Cardiac muscle cell (in vitro differentiated cells and primary cell): ENCODE results near the gene SHTN1. TPM values are rescaled to one million over a fixed set of nuclear protein-coding genes. Genes with fewer than 3 reads are reported as not detected.

Experiments used
- DNase-seq, 2 donors: peaks; one replicate each; pipeline versions ENCODE4 v3.0.0 to v3.0.0-alpha.2; 2010 to 2017; ENCODE audit warnings: low read depth in 1 of 2, low spot score in 1 of 2
- H3K27ac ChIP-seq: fragments of 200-600 bp; sonication (generic); 2 replicates; pipeline ENCODE4 v1.5.1; 2016
- H3K27me3 ChIP-seq: fragments of 200-600 bp; sonication (generic); 2 replicates; pipeline ENCODE4 v1.6.0; 2016; ENCODE audit warnings: control low read depth
- H3K36me3 ChIP-seq: fragments of 200-600 bp; sonication (generic); 2 replicates; pipeline ENCODE4 v1.5.1; 2016; ENCODE audit warnings: control low read depth
- H3K4me1 ChIP-seq: fragments of 200-600 bp; sonication (generic); 2 replicates; pipeline ENCODE4 v1.8.1; 2017; ENCODE audit warnings: low read depth, mild to moderate bottlenecking, mixed run types
- H3K4me3 ChIP-seq: fragments of 200-600 bp; sonication (generic); 2 replicates; pipeline ENCODE4 v1.5.1; 2016; ENCODE audit warnings: mild to moderate bottlenecking
- H3K9me3 ChIP-seq: fragments of 200-600 bp; sonication (generic); 2 replicates; pipeline ENCODE4 v1.5.1; 2017; ENCODE audit warnings: low read depth, mild to moderate bottlenecking, control low read depth
- polyA plus RNA-seq: library from polyadenylated mRNA; unstranded; fragments of >200 nt; fragmentation: Nextera tagmentation; extraction: Ambion mirVana; gene quantifications from 2 replicates; pipeline ENCODE4 v1.2.1, GENCODE V29; 2016
- total RNA-seq: library from RNA; depleted of rRNA; stranded (reverse); fragments of >200 nt; gene quantifications from 2 replicates; pipeline ENCODE4 v1.2.3, GENCODE V29; 2016
- TF ChIP-seq, protein P1 (sequence below): IDR thresholded peaks from 2 replicates; pipeline ENCODE4 v1.5.1; 2012; ENCODE audit warnings: low read depth, mild to moderate bottlenecking, low read length

SHTN1 gene
- total and polyA plus RNA-seq, 2 experiments from 2014 or later: 2.9 to 4.1 TPM

DNA sequence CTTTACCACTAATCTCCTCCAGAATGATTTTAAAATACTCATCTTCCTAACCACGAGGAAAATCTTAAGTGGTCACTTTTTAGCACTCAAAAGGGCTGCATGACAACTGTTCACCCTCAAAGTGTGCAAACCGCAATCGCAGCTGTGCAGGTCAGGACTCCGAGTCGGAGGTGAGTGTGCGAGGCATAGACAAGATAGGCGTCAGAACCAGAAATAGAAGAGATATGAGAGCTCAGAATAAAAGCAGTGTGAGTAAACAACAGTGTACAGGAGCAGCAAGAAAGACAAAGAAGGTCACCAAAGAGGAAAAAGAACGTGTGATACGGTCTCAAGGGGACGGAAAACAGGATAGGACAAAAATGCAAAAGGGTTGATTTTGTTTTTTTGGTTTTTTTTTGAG, 173.2 kb downstream of the SHTN1 start:
- H3K4me1 ChIP-seq: peaks cover 9% of the 10 kb centered on the region
- DNase-seq: no peak
- H3K4me3 ChIP-seq: no peak overlapping the region
- no peaks in the 10 kb centered on the region for H3K36me3 ChIP-seq
- TF ChIP-seq, protein P1, sequence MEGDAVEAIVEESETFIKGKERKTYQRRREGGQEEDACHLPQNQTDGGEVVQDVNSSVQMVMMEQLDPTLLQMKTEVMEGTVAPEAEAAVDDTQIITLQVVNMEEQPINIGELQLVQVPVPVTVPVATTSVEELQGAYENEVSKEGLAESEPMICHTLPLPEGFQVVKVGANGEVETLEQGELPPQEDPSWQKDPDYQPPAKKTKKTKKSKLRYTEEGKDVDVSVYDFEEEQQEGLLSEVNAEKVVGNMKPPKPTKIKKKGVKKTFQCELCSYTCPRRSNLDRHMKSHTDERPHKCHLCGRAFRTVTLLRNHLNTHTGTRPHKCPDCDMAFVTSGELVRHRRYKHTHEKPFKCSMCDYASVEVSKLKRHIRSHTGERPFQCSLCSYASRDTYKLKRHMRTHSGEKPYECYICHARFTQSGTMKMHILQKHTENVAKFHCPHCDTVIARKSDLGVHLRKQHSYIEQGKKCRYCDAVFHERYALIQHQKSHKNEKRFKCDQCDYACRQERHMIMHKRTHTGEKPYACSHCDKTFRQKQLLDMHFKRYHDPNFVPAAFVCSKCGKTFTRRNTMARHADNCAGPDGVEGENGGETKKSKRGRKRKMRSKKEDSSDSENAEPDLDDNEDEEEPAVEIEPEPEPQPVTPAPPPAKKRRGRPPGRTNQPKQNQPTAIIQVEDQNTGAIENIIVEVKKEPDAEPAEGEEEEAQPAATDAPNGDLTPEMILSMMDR: no peak
- peaks cover 7% of the 10 kb centered on the region for H3K27me3 ChIP-seq
- no peaks in the 10 kb centered on the region for H3K9me3 ChIP-seq
- no peak overlapping the region for H3K27ac ChIP-seq

Other genes starting within 250 kb of the SHTN1 start
- 0.35 and 0.66 TPM in 2 replicates for gene ENO4, start 155.7 kb downstream of the SHTN1 start, total RNA-seq
- 0.44 TPM in 1 of 2 replicates, not detected in the other for gene ENO4, start 155.7 kb downstream of the SHTN1 start, polyA plus RNA-seq
- not detected in 2 replicates for gene VAX1, start 133.1 kb upstream of the SHTN1 start, total RNA-seq
- gene VAX1, start 133.1 kb upstream of the SHTN1 start, polyA plus RNA-seq: not detected in 2 replicates
- gene KCNK18, start 192.3 kb upstream of the SHTN1 start, total RNA-seq: not detected in 2 replicates
- gene KCNK18, start 192.3 kb upstream of the SHTN1 start, polyA plus RNA-seq: not detected in 2 replicates
- gene SLC18A2, start 235.9 kb upstream of the SHTN1 start, total RNA-seq: 0.07 and 0.42 TPM in 2 replicates
- gene SLC18A2, start 235.9 kb upstream of the SHTN1 start, polyA plus RNA-seq: 0.30 and 1.0 TPM in 2 replicates